ENCODE data around the gene FKBP4. TPM values are rescaled to one million over a fixed set of nuclear protein-coding genes. Genes with fewer than 3 reads are reported as not detected.
A peak's percentile ranks its signal among the peaks of the same experiment; 100 is the strongest.

The FKBP4 gene
- total and polyA plus RNA-seq, 9 of the 15 experiments (the other 6 are each of a cell fraction or from before 2014, with no cell fraction given): 16.3 to 154 (median 90.1) TPM

DNA sequence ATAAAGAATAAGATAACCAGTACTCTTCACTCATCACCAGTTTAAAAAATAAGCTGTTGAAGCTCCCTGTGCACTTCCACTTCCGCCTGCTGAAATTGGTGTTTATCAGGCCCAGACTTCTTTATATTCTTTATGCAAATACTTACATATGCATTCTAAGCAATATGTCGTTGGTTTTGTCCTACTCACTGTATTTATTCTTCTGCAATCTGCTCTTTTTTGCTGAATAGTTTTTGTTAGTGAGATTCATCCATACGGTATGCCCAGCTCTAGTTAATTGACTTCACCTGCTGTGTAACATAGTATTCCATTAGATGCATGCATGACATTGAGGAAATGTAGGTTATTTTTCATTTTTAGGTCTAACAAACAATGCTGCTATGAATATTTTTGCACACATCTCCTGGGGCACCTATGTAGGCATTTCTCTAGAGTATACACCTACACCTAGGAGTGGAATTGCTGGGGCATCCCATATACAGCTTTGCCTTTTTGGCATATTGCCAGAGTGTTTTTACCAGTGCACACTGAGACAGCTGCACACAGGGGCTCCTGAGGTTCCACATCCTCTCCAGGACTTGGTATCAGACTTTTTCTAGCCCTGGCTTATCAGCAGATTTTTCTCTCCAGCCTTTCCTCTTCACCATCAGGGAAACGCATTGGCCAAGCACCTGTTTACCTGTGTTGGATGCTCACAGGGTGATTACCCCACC is 41.1 kb downstream of the FKBP4 start:
- H3K27me3 ChIP-seq (ENCODE audit: control insufficient read depth in 2 of 2, insufficient read depth in 2 of 2, low read length in 2 of 2): no peaks in the 10 kb centered on the region
- no peaks in the 10 kb centered on the region for H3K36me3 ChIP-seq (ENCODE audit: control insufficient read depth, insufficient read depth, low read length)
- H3K9me3 ChIP-seq (replicated peaks; ENCODE audit: control insufficient read depth, insufficient read depth, low read depth, low read length): no peaks in the 10 kb centered on the region
- no peak for DNase-seq (ENCODE audit: extremely low read depth in 1 of 4, low spot score in 3 of 4)
- H4K20me1 ChIP-seq (replicated peaks; ENCODE audit: control insufficient read depth, insufficient read depth, low read length): no peaks in the 10 kb centered on the region
- H3K27ac ChIP-seq (ENCODE audit: extremely low read depth, low read depth, low read length): no peak overlapping the region
- no peak overlapping the region for H3K4me3 ChIP-seq
- no peak for FAIRE-seq
- 46% methylated on average over 4 of the region's 4 CpGs for WGBS (ENCODE audit: insufficient coverage, low coverage, missing lambda C conversion rate)
- no peaks in the 10 kb centered on the region for H3K9me1 ChIP-seq (ENCODE audit: control insufficient read depth, insufficient read depth, low read length)
- intact Hi-C loops (cut with micrococcal nuclease) (no loop called here), in situ Hi-C loops (cut with MboI) (no loop called here)
- ATAC-seq: no peak
- no TSS peak for BruUV-seq (replicated peaks)
- H3K9ac ChIP-seq (ENCODE audit: insufficient read depth in 1 of 2, low read depth in 2 of 2, low read length in 2 of 2): no peak overlapping the region
- H3K4me2 ChIP-seq (ENCODE audit: insufficient read depth, low read length): no peak overlapping the region
- no peak overlapping the region for H2AFZ ChIP-seq (ENCODE audit: low read depth, low read length)
- H3K79me2 ChIP-seq (ENCODE audit: control insufficient read depth, insufficient read depth, low read length): no peaks in the 10 kb centered on the region
- ChIA-PET CTCF (ENCODE audit: low intra/inter-chr PET ratio) (no interaction called here), POLR2A (interaction anchor here (0.7 kb wide), 1 partner anchor 10 kb away, joined by 3 read pairs; no protein-coding TSS in a partner anchor)
- peaks cover 0 to 8% of the 10 kb centered on the region in 2 experiments; a peak in 3 of 5 replicates for H3K4me1 ChIP-seq (replicated peaks in 1 of 2; ENCODE audit: control insufficient read depth in 2 of 2, insufficient read depth in 2 of 2, low read length in 2 of 2)
- TF ChIP-seq NFIC (IDR thresholded peaks at IDR 0.05) (peak; percentile 80), MXI1 (IDR thresholded peaks at IDR 0.05; ENCODE audit: low read depth, low read length) (no peak), PCBP1 (IDR thresholded peaks at IDR 0.05; ENCODE audit: low read depth, low read length, poor library complexity, severe bottlenecking) (no peak), BRCA1 (IDR thresholded peaks at IDR 0.05) (no peak), BRCA1 (CRISPR knock-in tag; IDR thresholded peaks at IDR 0.05) (no peak)
- TF ChIP-seq, protein P1, sequence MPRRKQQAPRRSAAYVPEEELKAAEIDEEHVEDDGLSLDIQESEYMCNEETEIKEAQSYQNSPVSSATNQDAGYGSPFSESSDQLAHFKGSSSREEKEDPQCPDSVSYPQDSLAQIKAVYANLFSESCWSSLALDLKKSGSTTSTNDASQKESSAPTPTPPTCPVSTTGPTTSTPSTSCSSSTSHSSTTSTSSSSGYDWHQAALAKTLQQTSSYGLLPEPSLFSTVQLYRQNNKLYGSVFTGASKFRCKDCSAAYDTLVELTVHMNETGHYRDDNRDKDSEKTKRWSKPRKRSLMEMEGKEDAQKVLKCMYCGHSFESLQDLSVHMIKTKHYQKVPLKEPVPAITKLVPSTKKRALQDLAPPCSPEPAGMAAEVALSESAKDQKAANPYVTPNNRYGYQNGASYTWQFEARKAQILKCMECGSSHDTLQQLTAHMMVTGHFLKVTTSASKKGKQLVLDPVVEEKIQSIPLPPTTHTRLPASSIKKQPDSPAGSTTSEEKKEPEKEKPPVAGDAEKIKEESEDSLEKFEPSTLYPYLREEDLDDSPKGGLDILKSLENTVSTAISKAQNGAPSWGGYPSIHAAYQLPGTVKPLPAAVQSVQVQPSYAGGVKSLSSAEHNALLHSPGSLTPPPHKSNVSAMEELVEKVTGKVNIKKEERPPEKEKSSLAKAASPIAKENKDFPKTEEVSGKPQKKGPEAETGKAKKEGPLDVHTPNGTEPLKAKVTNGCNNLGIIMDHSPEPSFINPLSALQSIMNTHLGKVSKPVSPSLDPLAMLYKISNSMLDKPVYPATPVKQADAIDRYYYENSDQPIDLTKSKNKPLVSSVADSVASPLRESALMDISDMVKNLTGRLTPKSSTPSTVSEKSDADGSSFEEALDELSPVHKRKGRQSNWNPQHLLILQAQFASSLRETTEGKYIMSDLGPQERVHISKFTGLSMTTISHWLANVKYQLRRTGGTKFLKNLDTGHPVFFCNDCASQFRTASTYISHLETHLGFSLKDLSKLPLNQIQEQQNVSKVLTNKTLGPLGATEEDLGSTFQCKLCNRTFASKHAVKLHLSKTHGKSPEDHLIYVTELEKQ (CRISPR knock-in tag; IDR thresholded peaks at IDR 0.05): no peak
